Adipose tissue (tissue), 3 donors: ENCODE measurements around the gene NEURL3. TPM values are rescaled to one million over a fixed set of nuclear protein-coding genes. Genes with fewer than 3 reads are reported as not detected.

Source experiments
- H3K27ac ChIP-seq: one replicate; pipeline ENCODE4 v1.5.1; 2013; ENCODE audit warnings: low read depth, low read length
- WGBS, 3 donors: extraction: QIAGEN DNeasy Blood & Tissue Kit; methylation state at CpG; one replicate each; pipeline ENCODE4 v1.1.7; 2013; 5-methylcytosine and 5-hydroxymethylcytosine counted together
- polyA plus RNA-seq, 3 donors: library from polyadenylated mRNA; stranded (reverse); fragments of 200-250 nt; gene quantifications; one replicate each; pipeline ENCODE4 v1.2.3, GENCODE V29; 2013
- donor health status: healthy with polysubstance abuse.
- donor health status: Bipolar disorder and iron deficiency.
- donor health status: healthy.

The NEURL3 gene
- polyA plus RNA-seq, 3 donors, result 0.12 to 12.5 TPM; not detected in 1

- no peak overlapping the region for H3K27ac ChIP-seq
- 63 to 98% (median 96%) methylated on average over 1 of the region's 1 CpG for WGBS, 3 donors
These were observed 11.9 kb upstream of the NEURL3 start for GRCh38 chr2:96517079-96517478.

GRCh38 chr2:96514521-96514920 is 9.4 kb upstream of the NEURL3 start:
- H3K27ac ChIP-seq, result no peak overlapping the region
- 81 to 92% (median 89%) methylated on average over 6 of the region's 6 CpGs for WGBS, 3 donors

GRCh38 chr2:96512341-96512740 is 7.2 kb upstream of the NEURL3 start:
- WGBS, 3 donors, result 93 to 100% (median 93%) methylated on average over 1 to 4 of the region's 4 CpGs
- no peak overlapping the region for H3K27ac ChIP-seq

GRCh38 chr2:96511851-96512250 is 6.7 kb upstream of the NEURL3 start:
- 85 to 90% (median 90%) methylated on average over 4 of the region's 4 CpGs for WGBS, 3 donors
- no peak overlapping the region for H3K27ac ChIP-seq

- H3K27ac ChIP-seq, result no peak overlapping the region
- WGBS, 3 donors, result 72 to 80% (median 79%) methylated on average over 6 of the region's 6 CpGs
These were observed 5.9 kb upstream of the NEURL3 start for GRCh38 chr2:96510931-96511595.

- no peak overlapping the region for H3K27ac ChIP-seq
- 43 to 55% (median 52%) methylated on average over 8 to 11 of the region's 11 CpGs for WGBS, 3 donors
These were observed 4.7 kb upstream of the NEURL3 start for GRCh38 chr2:96509847-96510230.

- 25 to 28% (median 25%) methylated on average over 32 of the region's 32 CpGs for WGBS, 3 donors
- no peak overlapping the region for H3K27ac ChIP-seq
These were observed 4.1 kb upstream of the NEURL3 start for GRCh38 chr2:96509114-96509846.

GRCh38 chr2:96508521-96509113 is 3.5 kb upstream of the NEURL3 start:
- H3K27ac ChIP-seq, result no peak overlapping the region
- 58 to 68% (median 67%) methylated on average over 26 of the region's 26 CpGs for WGBS, 3 donors

- 6 to 10% (median 9%) methylated on average over 35 to 38 of the region's 38 CpGs for WGBS, 3 donors
- H3K27ac ChIP-seq, result no peak overlapping the region
These were observed 2.9 kb upstream of the NEURL3 start for GRCh38 chr2:96507957-96508520.

GRCh38 chr2:96506907-96507240 is 1.7 kb upstream of the NEURL3 start:
- WGBS, 3 donors, result 84 to 97% (median 94%) methylated on average over 7 of the region's 7 CpGs
- no peak overlapping the region for H3K27ac ChIP-seq

GRCh38 chr2:96506016-96506906 is 1.1 kb upstream of the NEURL3 start:
- 80 to 95% (median 94%) methylated on average over 8 of the region's 8 CpGs for WGBS, 3 donors
- H3K27ac ChIP-seq, result no peak overlapping the region

GRCh38 chr2:96503637-96504243 is 1.4 kb downstream of the NEURL3 start:
- WGBS, 3 donors, result 71 to 90% (median 88%) methylated on average over 12 of the region's 12 CpGs
- H3K27ac ChIP-seq, result no peak overlapping the region

GRCh38 chr2:96502891-96503636 is 2.1 kb downstream of the NEURL3 start:
- H3K27ac ChIP-seq, result no peak overlapping the region

GRCh38 chr2:96501886-96502810 is 3.0 kb downstream of the NEURL3 start:
- 74 to 85% (median 84%) methylated on average over 16 of the region's 16 CpGs for WGBS, 3 donors
- H3K27ac ChIP-seq, result no peak overlapping the region

More at GRCh38 chr2:96502891-96503636, 2.1 kb downstream of the NEURL3 start:
- 57 to 80% (median 77%) methylated on average over 13 of the region's 13 CpGs for WGBS, 3 donors

GRCh38 chr2:96501471-96501874 is 3.7 kb downstream of the NEURL3 start:
- WGBS, 3 donors, result 29 to 72% (median 36%) methylated on average over 2 of the region's 2 CpGs
- no peak overlapping the region for H3K27ac ChIP-seq

- no peak overlapping the region for H3K27ac ChIP-seq
- WGBS, 3 donors, result 47 to 58% (median 53%) methylated on average over 61 to 64 of the region's 64 CpGs
These were observed 4.6 kb downstream of the NEURL3 start for GRCh38 chr2:96500385-96501066.
